Lung (tissue), 13 donors: ENCODE data around the gene DHFR. TPM values are rescaled to one million over a fixed set of nuclear protein-coding genes. Genes with fewer than 3 reads are reported as not detected.

Experiments
- ATAC-seq: fragments of 200-7000 bp; cut with Tn5 transposase; one replicate; pipeline ENCODE4 v1.9.1; 2020; ENCODE audit warnings: moderate number of reproducible peaks; ENCODE audit not compliant: insufficient read depth, low FRiP score
- DNase-seq, 3 donors: peaks; one replicate each; pipeline ENCODE4 v3.0.0-alpha.2; 2013 to 2017
- H3K27ac ChIP-seq, 2 donors: one replicate each; pipeline ENCODE4 v1.5.1; 2013; ENCODE audit warnings: mild to moderate bottlenecking in 2 of 2, moderate library complexity in 2 of 2, control low read depth in 1 of 2, inconsistent platforms in 1 of 2, low read depth in 1 of 2, low read length in 1 of 2
- H3K27me3 ChIP-seq, 3 donors: one replicate each; pipeline ENCODE4 v1.5.1; 2013; ENCODE audit warnings: low read length in 2 of 3; ENCODE audit not compliant: control insufficient read depth in 3 of 3, insufficient read depth in 3 of 3
- H3K36me3 ChIP-seq, 4 donors: one replicate each; pipeline ENCODE4 v1.5.1; 2013; ENCODE audit warnings: low read length in 4 of 4, mild to moderate bottlenecking in 1 of 4, moderate library complexity in 1 of 4; ENCODE audit not compliant: control insufficient read depth in 4 of 4, insufficient read depth in 4 of 4
- H3K4me1 ChIP-seq, 5 donors: one replicate each; pipeline ENCODE4 v1.5.1; 2013; ENCODE audit warnings: low read length in 5 of 5, mild to moderate bottlenecking in 2 of 5, moderate library complexity in 1 of 5; ENCODE audit not compliant: control insufficient read depth in 5 of 5, insufficient read depth in 5 of 5
- H3K4me3 ChIP-seq: one replicate; pipeline ENCODE4 v1.5.1; 2013; ENCODE audit warnings: mild to moderate bottlenecking, control low read depth, moderate library complexity
- H3K9ac ChIP-seq, 2 donors: one replicate each; pipeline ENCODE4 v1.5.1; 2013; ENCODE audit warnings: low read length in 2 of 2, control low read depth in 1 of 2; ENCODE audit not compliant: insufficient read depth in 1 of 2
- H3K9me3 ChIP-seq, 4 donors: one replicate each; pipeline ENCODE4 v1.5.1; 2013; ENCODE audit warnings: low read length in 3 of 4, mild to moderate bottlenecking in 1 of 4, moderate library complexity in 1 of 4; ENCODE audit not compliant: control insufficient read depth in 4 of 4, insufficient read depth in 3 of 4
- CTCF ChIP-seq: IDR thresholded peaks from 2 replicates; pipeline ENCODE4 v1.5.1; 2012; ENCODE audit warnings: mild to moderate bottlenecking; ENCODE audit errors: control extremely low read depth, extremely low read depth
- WGBS, 2 donors: extraction: QIAGEN DNeasy Blood & Tissue Kit; methylation state at CpG; one replicate each; pipeline ENCODE4 v1.1.7; 2013; 5-methylcytosine and 5-hydroxymethylcytosine counted together
- polyA plus RNA-seq, 2 donors: library from polyadenylated mRNA; stranded (reverse); fragments of 200-250 nt; gene quantifications; one replicate each; pipeline ENCODE4 v1.2.1, GENCODE V29; 2013
- small RNA-seq: library from RNA; depleted of rRNA; stranded (forward); fragments of <200 nt; gene quantifications from one replicate; pipeline ENCODE3, GENCODE V24; 2014; ENCODE audit warnings: low replicate concordance
- total RNA-seq, 2 donors: library from RNA; depleted of rRNA in 1 of 2; stranded (reverse); fragments of >200 nt in 1 of 2; gene quantifications; one replicate each; pipeline ENCODE4 v1.2.1, GENCODE V29; 2014 to 2021
- donor health status: control.
- donor health status: control.
- donor health status: Bipolar disorder and iron deficiency.
- donor health status: healthy.
- donor health status: DM: yes; HTN: yes; CAD: no.

The DHFR gene
- total and polyA plus RNA-seq, 4 donors = 8.1 to 16.0 (median 12.2) TPM

- 47 to 49% methylated on average over 5 of the region's 5 CpGs for WGBS, 2 donors
- ATAC-seq = no peak
- peaks cover 0 to 4% (median 0%) of the 10 kb centered on the region in 4 donors for H3K9me3 ChIP-seq
- peaks cover 0 to 8% (median 7%) of the 10 kb centered on the region in 3 donors for H3K27me3 ChIP-seq
- no peak overlapping the region for H3K27ac ChIP-seq
- TF ChIP-seq CTCF = no peak
- no peak overlapping the region for H3K4me3 ChIP-seq
- no peaks in the 10 kb centered on the region for H3K36me3 ChIP-seq
- no peak for DNase-seq
- no peak overlapping the region for H3K9ac ChIP-seq
- no peaks in the 10 kb centered on the region for H3K4me1 ChIP-seq
These were observed 77.1 kb downstream of the DHFR start for GRCh38 chr5:80577707-80578106.

- no peak for DNase-seq
- 90 to 97% methylated on average over 5 of the region's 5 CpGs for WGBS, 2 donors
- TF ChIP-seq CTCF = no peak
These were observed 78.4 kb downstream of the DHFR start for GRCh38 chr5:80576383-80576782.

More at GRCh38 chr5:80576383-80576782, 78.4 kb downstream of the DHFR start:
- no peaks in the 10 kb centered on the region for H3K36me3 ChIP-seq
- peaks cover 4 to 21% (median 19%) of the 10 kb centered on the region in 3 donors for H3K27me3 ChIP-seq
- no peak for ATAC-seq
- H3K4me3 ChIP-seq = no peak overlapping the region
- peaks cover 0 to 4% (median 0%) of the 10 kb centered on the region in 4 donors for H3K9me3 ChIP-seq
- no peak overlapping the region for H3K9ac ChIP-seq
- H3K27ac ChIP-seq = no peak overlapping the region
- H3K4me1 ChIP-seq = no peaks in the 10 kb centered on the region

Small RNA genes within 50 kb of the gene (small RNA-seq; reads per million reads assigned to genes)
- not detected for gene DBIP2
- not detected for gene MTRNR2L2

Other genes with a start within 250 kb of the DHFR start
- 100 to 1,000 TPM in 1 of 2 donors, 10 to 100 TPM in 1; 34.1 to 102 TPM for gene ZFYVE16, start 246.9 kb downstream of the DHFR start, total RNA-seq
- gene ZFYVE16, start 246.9 kb downstream of the DHFR start, polyA plus RNA-seq = 10 to 100 TPM; 14.5 to 18.4 TPM
- gene FAM151B, start 166.9 kb downstream of the DHFR start, total RNA-seq = 1 to 10 TPM; 2.5 to 6.5 TPM
- 1 to 10 TPM; 1.1 to 1.3 TPM for gene FAM151B, start 166.9 kb downstream of the DHFR start, polyA plus RNA-seq
- gene ANKRD34B, start 84.7 kb downstream of the DHFR start, total RNA-seq = under 1 TPM in 1 of 2 donors, not detected in 1; 0.34 TPM
- gene ANKRD34B, start 84.7 kb downstream of the DHFR start, polyA plus RNA-seq = under 1 TPM in 1 of 2 donors, not detected in 1; 0.13 TPM
- 10 to 100 TPM; 14.9 to 29.0 TPM for gene MSH3, start 331 bp downstream of the DHFR start, total RNA-seq
- 1 to 10 TPM; 2.8 to 4.2 TPM for gene MSH3, start 331 bp downstream of the DHFR start, polyA plus RNA-seq